H1 (cell line): ENCODE data around the gene SNRPB. TPM values are rescaled to one million over a fixed set of nuclear protein-coding genes. Genes with fewer than 3 reads are reported as not detected.

Experiments used
- CTCF ChIA-PET: fragments of 300-600 bp; sonication (Branson Sonifier 250); formaldehyde crosslinking; loops from one replicate; lab custom pipeline; 2021; ENCODE audit not compliant: partially characterized antibody; lab: Charles Lee
- POLR2A ChIA-PET: fragments of 300-600 bp; sonication (Branson Sonifier 250); formaldehyde crosslinking; loops from one replicate; lab custom pipeline; 2021; ENCODE audit warnings: inconsistent platforms; ENCODE audit not compliant: partially characterized antibody; lab: Charles Lee
- DNase-seq, 2 experiments: peaks; one replicate each; pipeline versions ENCODE4 v3.0.0 to v3.0.0-alpha.2; 2010 to 2022; ENCODE audit warnings: low spot score in 2 of 2, low read depth in 1 of 2, mixed read lengths in 1 of 2
- FAIRE-seq: peaks from 2 replicates; lab custom pipeline; 2011; peaks lifted over from hg19 to GRCh38; lab: Jason Lieb, UNC
- H2AFZ ChIP-seq: 2 replicates; pipeline ENCODE4 v1.8.1; 2012; ENCODE audit warnings: low read length, inconsistent platforms
- H2AK5ac ChIP-seq: 2 replicates; pipeline ENCODE4 v1.6.1; 2013; ENCODE audit warnings: low read depth, low read length
- H2BK120ac ChIP-seq: replicated peaks from 2 replicates; pipeline ENCODE3; 2013; ENCODE audit warnings: low read depth, low read length, inconsistent platforms
- H2BK12ac ChIP-seq: 2 replicates; pipeline ENCODE4 v1.6.1; 2013; ENCODE audit warnings: low read depth, low read length
- H2BK15ac ChIP-seq: 2 replicates; pipeline ENCODE4 v1.6.1; 2013; ENCODE audit warnings: low read length
- H2BK20ac ChIP-seq: 2 replicates; pipeline ENCODE4 v1.6.1; 2013; ENCODE audit warnings: low read length
- H2BK5ac ChIP-seq: 2 replicates; pipeline ENCODE4 v1.6.1; 2013; ENCODE audit warnings: low read depth, low read length
- H3K14ac ChIP-seq: 2 replicates; pipeline ENCODE4 v1.6.1; 2013; ENCODE audit warnings: inconsistent platforms; ENCODE audit not compliant: insufficient read length
- H3K18ac ChIP-seq: 2 replicates; pipeline ENCODE4 v1.6.1; 2013; ENCODE audit warnings: low read length; ENCODE audit errors: extremely low read depth
- H3K23ac ChIP-seq: 2 replicates; pipeline ENCODE4 v1.6.1; 2013; ENCODE audit warnings: inconsistent platforms; ENCODE audit not compliant: insufficient read length
- H3K23me2 ChIP-seq: 2 replicates; pipeline ENCODE4 v1.6.1; 2013; ENCODE audit warnings: low read depth, low read length
- H3K27ac ChIP-seq: 2 replicates; pipeline ENCODE4 v1.6.1; 2011; ENCODE audit warnings: low read depth, low read length, inconsistent platforms
- H3K27me3 ChIP-seq, 4 experiments: replicated peaks in 1 of 4; 1 replicate in 1 of 4; 2 replicates in 3 of 4; pipeline versions ENCODE4 v1.6.1 to v1.8.1; 2011 to 2013; ENCODE audit warnings: low read length in 3 of 4, mild to moderate bottlenecking in 3 of 4, inconsistent platforms in 2 of 4, mixed read lengths in 2 of 4, moderate library complexity in 1 of 4; ENCODE audit not compliant: control insufficient read depth in 3 of 4, insufficient read depth in 3 of 4; ENCODE audit errors: extremely low read depth in 1 of 4
- H3K36me3 ChIP-seq, 4 experiments: 2 replicates each; pipeline versions ENCODE4 v1.6.1 to v1.8.1; 2011 to 2013; ENCODE audit warnings: mild to moderate bottlenecking in 4 of 4, low read length in 3 of 4, moderate library complexity in 2 of 4, control low read depth in 1 of 4, inconsistent platforms in 1 of 4; ENCODE audit not compliant: insufficient read depth in 4 of 4, control insufficient read depth in 2 of 4
- H3K4ac ChIP-seq: replicated peaks from 2 replicates; pipeline ENCODE3; 2013; ENCODE audit warnings: low read length, low read depth, mixed read lengths, inconsistent platforms; ENCODE audit not compliant: insufficient read length
- H3K4me1 ChIP-seq, 4 experiments: replicated peaks in 1 of 4; 1 replicate in 1 of 4; 2 replicates in 3 of 4; pipeline versions ENCODE4 v1.6.1 to v1.8.1; 2011 to 2013; ENCODE audit warnings: low read length in 3 of 4, inconsistent platforms in 2 of 4, mixed read lengths in 1 of 4; ENCODE audit not compliant: insufficient read depth in 4 of 4, control insufficient read depth in 3 of 4
- H3K4me2 ChIP-seq, 2 experiments: 2 replicates each; pipeline versions ENCODE4 v1.6.1 to v1.8.1; 2011 to 2013; ENCODE audit warnings: low read depth in 2 of 2, low read length in 2 of 2, control low read depth in 1 of 2, inconsistent platforms in 1 of 2, mild to moderate bottlenecking in 1 of 2; ENCODE audit not compliant: insufficient read depth in 1 of 2
- H3K4me3 ChIP-seq, 4 experiments: fragments of 200-600, 300-600 bp in 1 of 4; sonication (generic), shearing (Covaris generic), sonication (Bioruptor Twin) in 1 of 4; 2 replicates each; pipeline versions ENCODE4 v1.5.1 to v1.8.1; 2011 to 2016; ENCODE audit warnings: low read length in 4 of 4, low read depth in 3 of 4, control low read depth in 2 of 4, inconsistent platforms in 2 of 4, mild to moderate bottlenecking in 2 of 4, mixed read lengths in 1 of 4, moderate library complexity in 1 of 4; ENCODE audit not compliant: insufficient read depth in 2 of 4; ENCODE audit errors: extremely low read depth in 1 of 4
- H3K56ac ChIP-seq: replicated peaks from 2 replicates; pipeline ENCODE3; 2013; ENCODE audit warnings: low read depth, mild to moderate bottlenecking, mixed read lengths, low read length, inconsistent platforms; ENCODE audit not compliant: insufficient read length
- H3K79me1 ChIP-seq: 2 replicates; pipeline ENCODE4 v1.6.1; 2013; ENCODE audit warnings: low read depth, low read length, control low read depth
- H3K79me2 ChIP-seq, 2 experiments: 2 replicates each; pipeline versions ENCODE4 v1.6.1 to v1.8.1; 2012 to 2013; ENCODE audit warnings: low read length in 2 of 2, mild to moderate bottlenecking in 2 of 2, inconsistent platforms in 1 of 2; ENCODE audit not compliant: insufficient read depth in 2 of 2, control insufficient read depth in 1 of 2
- H3K9ac ChIP-seq, 4 experiments: replicated peaks in 1 of 4; 1 replicate in 1 of 4; 2 replicates in 3 of 4; pipeline versions ENCODE4 v1.6.1 to v1.8.1; 2011 to 2013; ENCODE audit warnings: low read depth in 3 of 4, low read length in 3 of 4, control low read depth in 2 of 4, mild to moderate bottlenecking in 2 of 4, moderate library complexity in 2 of 4, inconsistent platforms in 1 of 4; ENCODE audit errors: extremely low read depth in 1 of 4
- H3K9me3 ChIP-seq, 2 experiments: 2 replicates each; pipeline versions ENCODE4 v1.6.1 to v1.8.1; 2012 to 2013; ENCODE audit warnings: mild to moderate bottlenecking in 2 of 2, moderate library complexity in 2 of 2, control low read depth in 1 of 2, inconsistent platforms in 1 of 2, low read depth in 1 of 2, low read length in 1 of 2, mixed read lengths in 1 of 2; ENCODE audit not compliant: insufficient read depth in 2 of 2
- H4K20me1 ChIP-seq, 2 experiments: replicated peaks in 1 of 2; 2 replicates each; pipeline versions ENCODE3 to v1.8.1; 2011 to 2013; ENCODE audit warnings: inconsistent platforms in 2 of 2, low read length in 2 of 2, mild to moderate bottlenecking in 1 of 2; ENCODE audit not compliant: insufficient read depth in 2 of 2, control insufficient read depth in 1 of 2
- H4K5ac ChIP-seq: 2 replicates; pipeline ENCODE4 v1.6.1; 2013; ENCODE audit warnings: low read length, low read depth, mixed read lengths, inconsistent platforms; ENCODE audit not compliant: insufficient read length
- H4K8ac ChIP-seq: 2 replicates; pipeline ENCODE4 v1.8.0; 2013; ENCODE audit warnings: mild to moderate bottlenecking, moderate library complexity, low read length, inconsistent platforms; ENCODE audit not compliant: insufficient read depth; ENCODE audit errors: extremely low read depth
- H4K91ac ChIP-seq: replicated peaks from 2 replicates; pipeline ENCODE3; 2013; ENCODE audit warnings: low read length, mixed read lengths, inconsistent platforms; ENCODE audit not compliant: insufficient read length
- BRCA1 ChIP-seq: IDR thresholded peaks from 2 replicates; pipeline ENCODE4 v1.6.1; 2012; ENCODE audit warnings: low read depth, low read length, improper control_type of control experiment
- FOSL1 ChIP-seq: IDR thresholded peaks from 2 replicates; pipeline ENCODE4 v1.6.1; 2011; ENCODE audit warnings: mild to moderate bottlenecking, low read depth, low read length, moderate library complexity; ENCODE audit not compliant: insufficient read depth
- KDM1A ChIP-seq: fragments of 200-600, 300-600 bp; sonication (generic); IDR thresholded peaks from 2 replicates; pipeline ENCODE4 v1.7.1; 2016; ENCODE audit warnings: mild to moderate bottlenecking, low read length, borderline replicate concordance
- SIX5 ChIP-seq: IDR thresholded peaks from 2 replicates; pipeline ENCODE4 v1.6.1; 2011; ENCODE audit warnings: mild to moderate bottlenecking, low read depth, low read length
- WGBS, 2 experiments: shearing (Covaris generic) in 1 of 2; methylation state at CpG; one replicate each; pipeline versions ENCODE4 v1.1.6 to v1.1.7; 2013 to 2015; ENCODE audit warnings: low lambda C conversion rate in 2 of 2, mixed read lengths in 2 of 2, inconsistent platforms in 1 of 2, low coverage in 1 of 2, missing lambda C conversion rate in 1 of 2; ENCODE audit not compliant: insufficient replicate concordance in 2 of 2, insufficient coverage in 1 of 2, insufficient read length in 1 of 2; ENCODE audit errors: extremely low coverage in 1 of 2, missing lambda C conversion rate in 1 of 2; 5-methylcytosine and 5-hydroxymethylcytosine counted together
- polyA plus RNA-seq, 7 experiments: library from polyadenylated mRNA; depleted of rRNA in 3 of 7; stranded (reverse) in 5 of 7; unstranded in 2 of 7; fragments of >200 nt in 5 of 7; fragments of 200-250 nt in 2 of 7; gene quantifications; 1 replicate in 5 of 7; 2 replicates in 1 of 7; 4 replicates in 1 of 7; pipeline versions ENCODE4 v1.2.1 to v1.2.3, GENCODE V29; 2011 to 2013; ENCODE audit warnings: missing spikeins in 2 of 7, mixed read lengths in 2 of 7
- total RNA-seq: library from RNA; stranded (reverse); fragmentation: NEBNext Ultra II Directional; extraction: Animal tissue kit (Norgen Biotek cat#: 25700); gene quantifications from 2 replicates; pipeline ENCODE4 v1.2.1, GENCODE V29; 2021
- TF ChIP-seq, protein P1 (sequence below), 3 experiments: IDR thresholded peaks; 1 replicate in 2 of 3; 2 replicates in 1 of 3; pipeline versions ENCODE4 v1.5.1 to v1.6.1; 2011; ENCODE audit warnings: low read length in 3 of 3, mild to moderate bottlenecking in 3 of 3, inconsistent platforms in 2 of 3, low read depth in 1 of 3, moderate library complexity in 1 of 3; ENCODE audit not compliant: insufficient read depth in 1 of 3; ENCODE audit errors: control extremely low read depth in 1 of 3
- TF ChIP-seq, protein P2 (sequence below): IDR thresholded peaks from 2 replicates; pipeline ENCODE4 v1.6.1; 2012; ENCODE audit warnings: low read length, inconsistent platforms

Gene SNRPB
- total and polyA plus RNA-seq, 2 of the 8 experiments (the other 6 are each of a cell fraction or from before 2014, with no cell fraction given), result 507 to 589 TPM

DNA sequence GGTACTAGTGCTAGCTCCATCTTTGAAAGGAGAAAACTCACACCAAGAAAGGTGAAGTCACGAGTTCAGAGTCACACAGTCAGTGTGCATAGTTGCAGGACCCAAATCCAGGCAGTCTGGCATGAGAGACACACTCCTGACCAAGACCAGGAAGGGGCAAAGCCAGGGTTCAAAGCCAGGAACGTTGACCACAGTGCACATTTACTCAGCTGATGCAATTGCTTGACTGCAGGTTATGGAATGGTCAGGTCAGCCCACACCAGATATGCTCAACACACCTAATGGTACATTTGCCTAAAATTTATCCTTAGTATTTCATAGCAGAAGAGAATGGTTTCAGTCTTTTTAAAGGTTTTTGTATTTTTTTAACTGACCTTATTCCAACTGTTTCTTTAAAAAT lies 52.2 kb downstream of the SNRPB start:
- no peak overlapping the region for H3K56ac ChIP-seq
- no peak overlapping the region for H3K23ac ChIP-seq
- 80% methylated on average over 2 of the region's 2 CpGs; no CpG with 5 or more reads in 1 of the 2 experiments for WGBS, 2 experiments

More for the DNA sequence above, 52.2 kb downstream of the SNRPB start:
- H4K91ac ChIP-seq, result no peak overlapping the region
- TF ChIP-seq, protein P1, sequence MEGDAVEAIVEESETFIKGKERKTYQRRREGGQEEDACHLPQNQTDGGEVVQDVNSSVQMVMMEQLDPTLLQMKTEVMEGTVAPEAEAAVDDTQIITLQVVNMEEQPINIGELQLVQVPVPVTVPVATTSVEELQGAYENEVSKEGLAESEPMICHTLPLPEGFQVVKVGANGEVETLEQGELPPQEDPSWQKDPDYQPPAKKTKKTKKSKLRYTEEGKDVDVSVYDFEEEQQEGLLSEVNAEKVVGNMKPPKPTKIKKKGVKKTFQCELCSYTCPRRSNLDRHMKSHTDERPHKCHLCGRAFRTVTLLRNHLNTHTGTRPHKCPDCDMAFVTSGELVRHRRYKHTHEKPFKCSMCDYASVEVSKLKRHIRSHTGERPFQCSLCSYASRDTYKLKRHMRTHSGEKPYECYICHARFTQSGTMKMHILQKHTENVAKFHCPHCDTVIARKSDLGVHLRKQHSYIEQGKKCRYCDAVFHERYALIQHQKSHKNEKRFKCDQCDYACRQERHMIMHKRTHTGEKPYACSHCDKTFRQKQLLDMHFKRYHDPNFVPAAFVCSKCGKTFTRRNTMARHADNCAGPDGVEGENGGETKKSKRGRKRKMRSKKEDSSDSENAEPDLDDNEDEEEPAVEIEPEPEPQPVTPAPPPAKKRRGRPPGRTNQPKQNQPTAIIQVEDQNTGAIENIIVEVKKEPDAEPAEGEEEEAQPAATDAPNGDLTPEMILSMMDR (IDR thresholded peaks at IDR 0.05; ENCODE audit: control extremely low read depth in 1 of 3, insufficient read depth in 1 of 3, low read depth in 1 of 3, low read length in 3 of 3), result no peak
- TF ChIP-seq KDM1A (no peak), FOSL1 (no peak), BRCA1 (no peak), SIX5 (no peak)
- TF ChIP-seq, protein P2, sequence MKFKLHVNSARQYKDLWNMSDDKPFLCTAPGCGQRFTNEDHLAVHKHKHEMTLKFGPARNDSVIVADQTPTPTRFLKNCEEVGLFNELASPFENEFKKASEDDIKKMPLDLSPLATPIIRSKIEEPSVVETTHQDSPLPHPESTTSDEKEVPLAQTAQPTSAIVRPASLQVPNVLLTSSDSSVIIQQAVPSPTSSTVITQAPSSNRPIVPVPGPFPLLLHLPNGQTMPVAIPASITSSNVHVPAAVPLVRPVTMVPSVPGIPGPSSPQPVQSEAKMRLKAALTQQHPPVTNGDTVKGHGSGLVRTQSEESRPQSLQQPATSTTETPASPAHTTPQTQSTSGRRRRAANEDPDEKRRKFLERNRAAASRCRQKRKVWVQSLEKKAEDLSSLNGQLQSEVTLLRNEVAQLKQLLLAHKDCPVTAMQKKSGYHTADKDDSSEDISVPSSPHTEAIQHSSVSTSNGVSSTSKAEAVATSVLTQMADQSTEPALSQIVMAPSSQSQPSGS, result no peak
- H3K9ac ChIP-seq, result no peak overlapping the region
- H3K27ac ChIP-seq, result no peak overlapping the region
- ChIA-PET CTCF (interaction anchor here (0.9 kb wide), 1 partner anchor 21 kb away, joined by 3 read pairs; no protein-coding TSS in a partner anchor), POLR2A (no interaction called here)
- H3K27me3 ChIP-seq, result no peaks in the 10 kb centered on the region
- FAIRE-seq, result no peak
- H3K23me2 ChIP-seq, result no peaks in the 10 kb centered on the region
- H3K9me3 ChIP-seq, result no peaks in the 10 kb centered on the region
- no peak overlapping the region for H3K14ac ChIP-seq
- no peak overlapping the region for H3K4me3 ChIP-seq
- no peaks in the 10 kb centered on the region for H3K4me1 ChIP-seq
- H4K5ac ChIP-seq, result no peak overlapping the region
- peak overlapping the region; percentile 78 for H2AFZ ChIP-seq
- no peak overlapping the region for H3K18ac ChIP-seq
- H2BK20ac ChIP-seq, result no peak overlapping the region
- H3K79me1 ChIP-seq, result no peaks in the 10 kb centered on the region
- no peak overlapping the region for H2BK12ac ChIP-seq
- H3K79me2 ChIP-seq, result no peaks in the 10 kb centered on the region
- no peak overlapping the region for H2BK5ac ChIP-seq
- no peak overlapping the region for H4K8ac ChIP-seq
- no peak for DNase-seq
- H3K4ac ChIP-seq, result no peak overlapping the region
- no peaks in the 10 kb centered on the region for H3K36me3 ChIP-seq
- no peaks in the 10 kb centered on the region for H4K20me1 ChIP-seq
- H2BK120ac ChIP-seq, result no peak overlapping the region
- no peak overlapping the region for H2AK5ac ChIP-seq
- H3K4me2 ChIP-seq, result no peak overlapping the region
- H2BK15ac ChIP-seq, result no peak overlapping the region
